Measurements from ENCODE around the gene HLA-DQA1.
"Not testable (repeated sequence)": the region's sequence is repeated elsewhere in the genome, so short reads cannot be mapped to it uniquely, and the experiment has no call there.

HLA-DQA1 gene

GRCh38 chr6:32622545-32623401, 14.4 kb upstream of the HLA-DQA1 start:
- DNase-seq (ENCODE audit: low spot score): no peak

GRCh38 chr6:32623693-32624092, 13.5 kb upstream of the HLA-DQA1 start:
- no peak for DNase-seq (ENCODE audit: low spot score)

GRCh38 chr6:32624565-32624964, 12.6 kb upstream of the HLA-DQA1 start:
- DNase-seq (ENCODE audit: low spot score): no peak

- DNase-seq (ENCODE audit: low spot score): no peak
Observed at GRCh38 chr6:32625137-32625536, 12.1 kb upstream of the HLA-DQA1 start.

- DNase-seq (ENCODE audit: low spot score): no peak
Observed at GRCh38 chr6:32627249-32627648, 10.0 kb upstream of the HLA-DQA1 start.

GRCh38 chr6:32627831-32628230, 9.4 kb upstream of the HLA-DQA1 start:
- no peak for DNase-seq (ENCODE audit: low spot score)

- DNase-seq (ENCODE audit: low spot score): not testable (repeated sequence)
Observed at GRCh38 chr6:32629793-32630192, 7.4 kb upstream of the HLA-DQA1 start.

- DNase-seq (ENCODE audit: low spot score): no peak
Observed at GRCh38 chr6:32635526-32636123, 1.6 kb upstream of the HLA-DQA1 start.

GRCh38 chr6:32637883-32638282, 677 bp downstream of the HLA-DQA1 start:
- DNase-seq (ENCODE audit: low spot score): no peak

- DNase-seq (ENCODE audit: low spot score): no peak
Observed at GRCh38 chr6:32638532-32639219, 1.5 kb downstream of the HLA-DQA1 start.

- no peak for DNase-seq (ENCODE audit: low spot score)
Observed at GRCh38 chr6:32639440-32640394, 2.5 kb downstream of the HLA-DQA1 start.

GRCh38 chr6:32641122-32641521, 3.9 kb downstream of the HLA-DQA1 start:
- DNase-seq (ENCODE audit: low spot score): no peak

GRCh38 chr6:32641785-32642719, 4.8 kb downstream of the HLA-DQA1 start:
- not testable (repeated sequence) for DNase-seq (ENCODE audit: low spot score)

- no peak for DNase-seq (ENCODE audit: low spot score)
Observed at GRCh38 chr6:32642720-32643106, 5.5 kb downstream of the HLA-DQA1 start.

GRCh38 chr6:32643904-32644303, 6.7 kb downstream of the HLA-DQA1 start:
- DNase-seq (ENCODE audit: low spot score): no peak

- DNase-seq (ENCODE audit: low spot score): no peak
Observed at GRCh38 chr6:32645047-32645703, 8.0 kb downstream of the HLA-DQA1 start.

GRCh38 chr6:32655203-32655710, 18.1 kb downstream of the HLA-DQA1 start:
- DNase-seq (ENCODE audit: low spot score): no peak

- not testable (repeated sequence) for DNase-seq (ENCODE audit: low spot score)
Observed at GRCh38 chr6:32657329-32657728, 20.1 kb downstream of the HLA-DQA1 start.

- not testable (repeated sequence) for DNase-seq (ENCODE audit: low spot score)
Observed at GRCh38 chr6:32657819-32658218, 20.6 kb downstream of the HLA-DQA1 start.

Data from kidney capillary endothelial cell (primary cell).